ENCODE measurements around the gene PRRC2B. TPM values are rescaled to one million over a fixed set of nuclear protein-coding genes. Genes with fewer than 3 reads are reported as not detected.

PRRC2B gene
- total and polyA plus RNA-seq, 2 experiments from 2014 or later: 45.0 to 193 TPM

DNA sequence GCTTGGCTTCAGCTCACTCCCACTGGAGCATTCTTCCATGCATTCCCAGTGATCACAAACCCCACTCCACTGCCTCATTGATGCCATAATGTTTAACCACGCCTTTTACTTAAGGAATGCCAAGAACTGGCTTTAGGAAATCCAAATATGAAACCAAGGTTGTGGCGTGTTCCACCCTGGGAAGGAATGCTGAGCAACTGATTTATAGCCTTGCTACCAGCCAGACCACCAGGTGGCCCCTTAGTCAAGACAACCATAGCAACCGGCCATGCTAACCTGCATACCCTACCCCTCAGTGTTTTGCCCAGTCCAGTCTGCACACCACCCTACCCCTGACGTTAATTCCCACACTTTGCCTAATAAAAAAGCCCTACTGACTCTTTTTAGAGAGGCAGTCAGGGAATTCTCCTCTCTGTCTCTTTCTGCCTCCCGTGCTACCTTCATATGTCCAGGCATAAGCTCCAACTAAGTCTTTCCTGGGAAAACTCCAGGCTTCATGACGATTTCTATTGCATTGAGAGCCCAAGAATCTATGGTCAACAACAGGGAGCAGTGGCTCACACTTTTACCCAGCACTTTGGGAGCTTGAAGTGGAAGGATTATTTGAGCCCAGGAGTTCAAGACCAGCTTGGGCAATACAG is 27.0 kb upstream of the PRRC2B start:
- no peak overlapping the region for H2AFZ ChIP-seq
- ATAC-seq: peak; percentile 94

More for the DNA sequence above, 27.0 kb upstream of the PRRC2B start:
- Mint-ChIP-seq H3K36me3 (ENCODE audit: low read depth) (no peaks in the 10 kb centered on the region), H3K9me3 (no peaks in the 10 kb centered on the region), H3K27me3 (ENCODE audit: insufficient read depth, low read depth, poor library complexity) (peaks cover 3% of the 10 kb centered on the region), H3K4me1 (peaks cover 6% of the 10 kb centered on the region), H3K4me3 (no peak overlapping the region), H3K27ac (no peak overlapping the region)
- TF ChIP-seq, protein P1, sequence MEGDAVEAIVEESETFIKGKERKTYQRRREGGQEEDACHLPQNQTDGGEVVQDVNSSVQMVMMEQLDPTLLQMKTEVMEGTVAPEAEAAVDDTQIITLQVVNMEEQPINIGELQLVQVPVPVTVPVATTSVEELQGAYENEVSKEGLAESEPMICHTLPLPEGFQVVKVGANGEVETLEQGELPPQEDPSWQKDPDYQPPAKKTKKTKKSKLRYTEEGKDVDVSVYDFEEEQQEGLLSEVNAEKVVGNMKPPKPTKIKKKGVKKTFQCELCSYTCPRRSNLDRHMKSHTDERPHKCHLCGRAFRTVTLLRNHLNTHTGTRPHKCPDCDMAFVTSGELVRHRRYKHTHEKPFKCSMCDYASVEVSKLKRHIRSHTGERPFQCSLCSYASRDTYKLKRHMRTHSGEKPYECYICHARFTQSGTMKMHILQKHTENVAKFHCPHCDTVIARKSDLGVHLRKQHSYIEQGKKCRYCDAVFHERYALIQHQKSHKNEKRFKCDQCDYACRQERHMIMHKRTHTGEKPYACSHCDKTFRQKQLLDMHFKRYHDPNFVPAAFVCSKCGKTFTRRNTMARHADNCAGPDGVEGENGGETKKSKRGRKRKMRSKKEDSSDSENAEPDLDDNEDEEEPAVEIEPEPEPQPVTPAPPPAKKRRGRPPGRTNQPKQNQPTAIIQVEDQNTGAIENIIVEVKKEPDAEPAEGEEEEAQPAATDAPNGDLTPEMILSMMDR (conservative IDR thresholded peaks at IDR 0.05; ENCODE audit: low read depth in 2 of 2): peak; percentile 47 to 82
- TF ChIP-seq EZH2 (IDR thresholded peaks at IDR 0.05; ENCODE audit: low read depth, unreplicated experiment): no peak
- TF ChIP-seq, protein P2, sequence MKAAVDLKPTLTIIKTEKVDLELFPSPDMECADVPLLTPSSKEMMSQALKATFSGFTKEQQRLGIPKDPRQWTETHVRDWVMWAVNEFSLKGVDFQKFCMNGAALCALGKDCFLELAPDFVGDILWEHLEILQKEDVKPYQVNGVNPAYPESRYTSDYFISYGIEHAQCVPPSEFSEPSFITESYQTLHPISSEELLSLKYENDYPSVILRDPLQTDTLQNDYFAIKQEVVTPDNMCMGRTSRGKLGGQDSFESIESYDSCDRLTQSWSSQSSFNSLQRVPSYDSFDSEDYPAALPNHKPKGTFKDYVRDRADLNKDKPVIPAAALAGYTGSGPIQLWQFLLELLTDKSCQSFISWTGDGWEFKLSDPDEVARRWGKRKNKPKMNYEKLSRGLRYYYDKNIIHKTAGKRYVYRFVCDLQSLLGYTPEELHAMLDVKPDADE (IDR thresholded peaks at IDR 0.05): no peak
- no peak for TF ChIP-seq EZH2phosphoT487 (IDR thresholded peaks at IDR 0.05; ENCODE audit: unreplicated experiment)
- TF ChIP-seq, protein P3, sequence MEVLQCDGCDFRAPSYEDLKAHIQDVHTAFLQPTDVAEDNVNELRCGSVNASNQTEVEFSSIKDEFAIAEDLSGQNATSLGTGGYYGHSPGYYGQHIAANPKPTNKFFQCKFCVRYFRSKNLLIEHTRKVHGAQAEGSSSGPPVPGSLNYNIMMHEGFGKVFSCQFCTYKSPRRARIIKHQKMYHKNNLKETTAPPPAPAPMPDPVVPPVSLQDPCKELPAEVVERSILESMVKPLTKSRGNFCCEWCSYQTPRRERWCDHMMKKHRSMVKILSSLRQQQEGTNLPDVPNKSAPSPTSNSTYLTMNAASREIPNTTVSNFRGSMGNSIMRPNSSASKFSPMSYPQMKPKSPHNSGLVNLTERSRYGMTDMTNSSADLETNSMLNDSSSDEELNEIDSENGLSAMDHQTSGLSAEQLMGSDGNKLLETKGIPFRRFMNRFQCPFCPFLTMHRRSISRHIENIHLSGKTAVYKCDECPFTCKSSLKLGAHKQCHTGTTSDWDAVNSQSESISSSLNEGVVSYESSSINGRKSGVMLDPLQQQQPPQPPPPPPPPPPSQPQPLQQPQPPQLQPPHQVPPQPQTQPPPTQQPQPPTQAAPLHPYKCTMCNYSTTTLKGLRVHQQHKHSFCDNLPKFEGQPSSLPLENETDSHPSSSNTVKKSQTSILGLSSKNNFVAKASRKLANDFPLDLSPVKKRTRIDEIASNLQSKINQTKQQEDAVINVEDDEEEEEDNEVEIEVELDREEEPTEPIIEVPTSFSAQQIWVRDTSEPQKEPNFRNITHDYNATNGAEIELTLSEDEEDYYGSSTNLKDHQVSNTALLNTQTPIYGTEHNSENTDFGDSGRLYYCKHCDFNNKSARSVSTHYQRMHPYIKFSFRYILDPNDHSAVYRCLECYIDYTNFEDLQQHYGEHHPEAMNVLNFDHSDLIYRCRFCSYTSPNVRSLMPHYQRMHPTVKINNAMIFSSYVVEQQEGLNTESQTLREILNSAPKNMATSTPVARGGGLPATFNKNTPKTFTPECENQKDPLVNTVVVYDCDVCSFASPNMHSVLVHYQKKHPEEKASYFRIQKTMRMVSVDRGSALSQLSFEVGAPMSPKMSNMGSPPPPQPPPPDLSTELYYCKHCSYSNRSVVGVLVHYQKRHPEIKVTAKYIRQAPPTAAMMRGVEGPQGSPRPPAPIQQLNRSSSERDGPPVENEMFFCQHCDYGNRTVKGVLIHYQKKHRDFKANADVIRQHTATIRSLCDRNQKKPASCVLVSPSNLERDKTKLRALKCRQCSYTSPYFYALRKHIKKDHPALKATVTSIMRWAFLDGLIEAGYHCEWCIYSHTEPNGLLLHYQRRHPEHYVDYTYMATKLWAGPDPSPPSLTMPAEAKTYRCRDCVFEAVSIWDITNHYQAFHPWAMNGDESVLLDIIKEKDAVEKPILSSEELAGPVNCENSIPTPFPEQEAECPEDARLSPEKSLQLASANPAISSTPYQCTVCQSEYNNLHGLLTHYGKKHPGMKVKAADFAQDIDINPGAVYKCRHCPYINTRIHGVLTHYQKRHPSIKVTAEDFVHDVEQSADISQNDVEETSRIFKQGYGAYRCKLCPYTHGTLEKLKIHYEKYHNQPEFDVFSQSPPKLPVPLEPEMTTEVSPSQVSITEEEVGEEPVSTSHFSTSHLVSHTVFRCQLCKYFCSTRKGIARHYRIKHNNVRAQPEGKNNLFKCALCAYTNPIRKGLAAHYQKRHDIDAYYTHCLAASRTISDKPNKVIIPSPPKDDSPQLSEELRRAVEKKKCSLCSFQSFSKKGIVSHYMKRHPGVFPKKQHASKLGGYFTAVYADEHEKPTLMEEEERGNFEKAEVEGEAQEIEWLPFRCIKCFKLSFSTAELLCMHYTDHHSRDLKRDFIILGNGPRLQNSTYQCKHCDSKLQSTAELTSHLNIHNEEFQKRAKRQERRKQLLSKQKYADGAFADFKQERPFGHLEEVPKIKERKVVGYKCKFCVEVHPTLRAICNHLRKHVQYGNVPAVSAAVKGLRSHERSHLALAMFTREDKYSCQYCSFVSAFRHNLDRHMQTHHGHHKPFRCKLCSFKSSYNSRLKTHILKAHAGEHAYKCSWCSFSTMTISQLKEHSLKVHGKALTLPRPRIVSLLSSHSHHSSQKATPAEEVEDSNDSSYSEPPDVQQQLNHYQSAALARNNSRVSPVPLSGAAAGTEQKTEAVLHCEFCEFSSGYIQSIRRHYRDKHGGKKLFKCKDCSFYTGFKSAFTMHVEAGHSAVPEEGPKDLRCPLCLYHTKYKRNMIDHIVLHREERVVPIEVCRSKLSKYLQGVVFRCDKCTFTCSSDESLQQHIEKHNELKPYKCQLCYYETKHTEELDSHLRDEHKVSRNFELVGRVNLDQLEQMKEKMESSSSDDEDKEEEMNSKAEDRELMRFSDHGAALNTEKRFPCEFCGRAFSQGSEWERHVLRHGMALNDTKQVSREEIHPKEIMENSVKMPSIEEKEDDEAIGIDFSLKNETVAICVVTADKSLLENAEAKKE (CRISPR knock-in tag; IDR thresholded peaks at IDR 0.05): no peak
- no peak overlapping the region for H3K4me2 ChIP-seq
- H3K4me1 ChIP-seq (ENCODE audit: insufficient read depth): no peaks in the 10 kb centered on the region; the same call in 1 of the 2 replicates
- DNase-seq (ENCODE audit: low spot score): peak; percentile 73
- no peak overlapping the region for H3K4me3 ChIP-seq
- peaks cover 4% of the 10 kb centered on the region for H3K79me2 ChIP-seq (replicated peaks; ENCODE audit: insufficient read depth)
- H3K27ac ChIP-seq (ENCODE audit: low read depth): no peak overlapping the region
- H3K36me3 ChIP-seq (ENCODE audit: insufficient read depth): no peaks in the 10 kb centered on the region
- no peaks in the 10 kb centered on the region for H3K9me2 ChIP-seq (ENCODE audit: insufficient read depth)
- peaks cover 1% of the 10 kb centered on the region; the same call in 1 of the 2 replicates for H3F3A ChIP-seq (replicated peaks; ENCODE audit: low read depth)
- H4K20me1 ChIP-seq (replicated peaks; ENCODE audit: insufficient read depth): no peaks in the 10 kb centered on the region
- H3K27me3 ChIP-seq (ENCODE audit: insufficient read depth): no peaks in the 10 kb centered on the region
